CD14-positive monocyte (primary cell): Measurements from ENCODE around the gene ERCC1. TPM values are rescaled to one million over a fixed set of nuclear protein-coding genes. Genes with fewer than 3 reads are reported as not detected.

Experiments used
- DNase-seq, 3 donors: peaks; one replicate each; pipeline ENCODE4 v3.0.0-alpha.2; 2011 to 2022
- H2AFZ ChIP-seq: 2 replicates; pipeline ENCODE4 v1.6.0; 2012; ENCODE audit warnings: mild to moderate bottlenecking, low read depth, low read length, inconsistent platforms; ENCODE audit not compliant: insufficient read depth, poor library complexity, severe bottlenecking
- H3K27ac ChIP-seq, 2 donors: 1 replicate in 1 of 2; 2 replicates in 1 of 2; pipeline ENCODE4 v1.5.1; 2012 to 2013; ENCODE audit warnings: low read length in 2 of 2, control low read depth in 1 of 2, inconsistent platforms in 1 of 2, low read depth in 1 of 2, mild to moderate bottlenecking in 1 of 2
- H3K27me3 ChIP-seq, 2 donors: one replicate each; pipeline versions ENCODE4 v1.6.0 to v1.6.1; 2011 to 2013; ENCODE audit warnings: low read length in 2 of 2; ENCODE audit not compliant: control insufficient read depth in 2 of 2, insufficient read depth in 2 of 2
- H3K36me3 ChIP-seq, 2 donors: replicated peaks in 1 of 2; 1 replicate in 1 of 2; 2 replicates in 1 of 2; pipeline versions ENCODE4 v1.5.1 to v1.6.1; 2012 to 2013; ENCODE audit warnings: low read length in 2 of 2, control low read depth in 1 of 2, inconsistent platforms in 1 of 2, mild to moderate bottlenecking in 1 of 2; ENCODE audit not compliant: insufficient read depth in 2 of 2, control insufficient read depth in 1 of 2
- H3K4me1 ChIP-seq, 2 donors: 1 replicate in 1 of 2; 2 replicates in 1 of 2; pipeline versions ENCODE4 v1.5.1 to v1.6.1; 2012 to 2013; ENCODE audit warnings: low read length in 2 of 2, control low read depth in 1 of 2, inconsistent platforms in 1 of 2, mild to moderate bottlenecking in 1 of 2, moderate library complexity in 1 of 2; ENCODE audit not compliant: insufficient read depth in 2 of 2, control insufficient read depth in 1 of 2
- H3K4me2 ChIP-seq: replicated peaks from 2 replicates; pipeline ENCODE3; 2012; ENCODE audit warnings: low read length, moderate library complexity, mild to moderate bottlenecking; ENCODE audit not compliant: poor library complexity, severe bottlenecking; ENCODE audit errors: extremely low read depth
- H3K4me3 ChIP-seq, 3 experiments: fragments of 200-600 bp in 1 of 3; sonication (generic) in 1 of 3; replicated peaks in 1 of 3; 1 replicate in 2 of 3; 2 replicates in 1 of 3; pipeline ENCODE4 v1.5.1; 2011 to 2013; ENCODE audit warnings: low read length in 3 of 3, mild to moderate bottlenecking in 3 of 3, control low read depth in 2 of 3, low read depth in 2 of 3, inconsistent platforms in 1 of 3, moderate library complexity in 1 of 3
- H3K79me2 ChIP-seq: 2 replicates; pipeline ENCODE4 v1.6.0; 2012; ENCODE audit warnings: mild to moderate bottlenecking, control low read depth, inconsistent platforms, low read length, moderate library complexity; ENCODE audit not compliant: insufficient read depth
- H3K9ac ChIP-seq: 2 replicates; pipeline ENCODE4 v1.6.0; 2017; ENCODE audit warnings: low read length, mild to moderate bottlenecking; ENCODE audit not compliant: insufficient read depth, poor library complexity, severe bottlenecking
- H3K9me3 ChIP-seq, 2 donors: replicated peaks in 1 of 2; 1 replicate in 1 of 2; 2 replicates in 1 of 2; pipeline versions ENCODE4 v1.5.1 to v1.6.1; 2012 to 2013; ENCODE audit warnings: low read length in 2 of 2, control low read depth in 1 of 2; ENCODE audit not compliant: control insufficient read depth in 1 of 2, insufficient read depth in 1 of 2
- H4K20me1 ChIP-seq: 2 replicates; pipeline ENCODE4 v1.6.0; 2012; ENCODE audit warnings: mild to moderate bottlenecking, low read length, control low read depth, moderate library complexity; ENCODE audit not compliant: insufficient read depth
- H3K27ac Mint-ChIP-seq, 7 donors: one replicate each; pipeline ENCODE4 v1.8.0; 2020; ENCODE audit warnings: mild to moderate bottlenecking in 7 of 7, mixed read lengths in 7 of 7, moderate library complexity in 6 of 7, inconsistent platforms in 2 of 7
- H3K27me3 Mint-ChIP-seq, 3 donors: one replicate each; pipeline ENCODE4 v1.8.0; 2021 to 2022; ENCODE audit warnings: low read depth in 3 of 3, mild to moderate bottlenecking in 3 of 3, mixed read lengths in 3 of 3, moderate library complexity in 3 of 3, inconsistent platforms in 1 of 3
- H3K36me3 Mint-ChIP-seq, 2 donors: one replicate each; pipeline ENCODE4 v1.8.0; 2020; ENCODE audit warnings: mixed read lengths in 2 of 2, inconsistent platforms in 1 of 2, mild to moderate bottlenecking in 1 of 2
- H3K4me1 Mint-ChIP-seq: one replicate; pipeline ENCODE4 v1.8.0; 2020; ENCODE audit warnings: mild to moderate bottlenecking, mixed read lengths
- H3K4me3 Mint-ChIP-seq, 2 donors: one replicate each; pipeline ENCODE4 v1.8.0; 2020; ENCODE audit warnings: mild to moderate bottlenecking in 2 of 2, mixed read lengths in 2 of 2, moderate library complexity in 1 of 2
- H3K9me3 Mint-ChIP-seq, 7 donors: one replicate each; pipeline ENCODE4 v1.8.0; 2020 to 2022; ENCODE audit warnings: mixed read lengths in 7 of 7, mild to moderate bottlenecking in 6 of 7, moderate library complexity in 6 of 7, inconsistent platforms in 2 of 7
- WGBS: methylation state at CpG from one replicate; pipeline ENCODE4 v1.1.5; 2013; ENCODE audit warnings: missing lambda C conversion rate; ENCODE audit not compliant: insufficient coverage; 5-methylcytosine and 5-hydroxymethylcytosine counted together
- intact Hi-C, 2 donors: fragments of 100-400 bp; cut with micrococcal nuclease; formaldehyde crosslinking; loops; one replicate each; pipeline versions ENCODE4 v1.15.0 to v1.15.1; 2023
- polyA plus RNA-seq, 3 donors: library from polyadenylated mRNA; depleted of rRNA in 1 of 3; unstranded in 2 of 3; stranded (reverse) in 1 of 3; fragments of 300-500 nt in 2 of 3; fragments of >200 nt in 1 of 3; fragmentation: Illumina TruSeq in 2 of 3; gene quantifications; 1 replicate in 2 of 3; 2 replicates in 1 of 3; pipeline ENCODE4 v1.2.3, GENCODE V29; 2012 to 2021
- TF ChIP-seq, protein P1 (sequence below): fragments of 200-600 bp; IDR thresholded peaks from one replicate; pipeline ENCODE4 v1.8.0; 2022; ENCODE audit warnings: antibody characterized with exemption, mild to moderate bottlenecking

The ERCC1 gene
- polyA plus RNA-seq, 3 donors: 62.2 to 78.2 (median 74.6) TPM

GRCh38 chr19:45405435-45406225, 18.1 kb downstream of the ERCC1 start:
- DNase-seq: peak; percentile 59 to 72 (median 63)
- Histone ChIP-seq H4K20me1 (peaks cover 12% of the 10 kb centered on the region), H2AFZ (peak overlapping the region; percentile 93), H3K27me3 (peaks cover 28 to 39% of the 10 kb centered on the region in 2 donors), H3K4me2 (peak overlapping the region; percentile 89), H3K4me1 (peaks cover 57 to 69% of the 10 kb centered on the region in 2 donors), H3K9ac (peak overlapping the region; percentile 74), H3K4me3 (peak overlapping the region; percentile 62 to 91 (median 73)), H3K27ac (peak overlapping the region; percentile 71 to 93), H3K36me3 (no peaks in the 10 kb centered on the region), H3K9me3 (peaks cover 4 to 14% of the 10 kb centered on the region in 2 donors), H3K79me2 (no peaks in the 10 kb centered on the region)
- TF ChIP-seq, protein P1, sequence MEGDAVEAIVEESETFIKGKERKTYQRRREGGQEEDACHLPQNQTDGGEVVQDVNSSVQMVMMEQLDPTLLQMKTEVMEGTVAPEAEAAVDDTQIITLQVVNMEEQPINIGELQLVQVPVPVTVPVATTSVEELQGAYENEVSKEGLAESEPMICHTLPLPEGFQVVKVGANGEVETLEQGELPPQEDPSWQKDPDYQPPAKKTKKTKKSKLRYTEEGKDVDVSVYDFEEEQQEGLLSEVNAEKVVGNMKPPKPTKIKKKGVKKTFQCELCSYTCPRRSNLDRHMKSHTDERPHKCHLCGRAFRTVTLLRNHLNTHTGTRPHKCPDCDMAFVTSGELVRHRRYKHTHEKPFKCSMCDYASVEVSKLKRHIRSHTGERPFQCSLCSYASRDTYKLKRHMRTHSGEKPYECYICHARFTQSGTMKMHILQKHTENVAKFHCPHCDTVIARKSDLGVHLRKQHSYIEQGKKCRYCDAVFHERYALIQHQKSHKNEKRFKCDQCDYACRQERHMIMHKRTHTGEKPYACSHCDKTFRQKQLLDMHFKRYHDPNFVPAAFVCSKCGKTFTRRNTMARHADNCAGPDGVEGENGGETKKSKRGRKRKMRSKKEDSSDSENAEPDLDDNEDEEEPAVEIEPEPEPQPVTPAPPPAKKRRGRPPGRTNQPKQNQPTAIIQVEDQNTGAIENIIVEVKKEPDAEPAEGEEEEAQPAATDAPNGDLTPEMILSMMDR: no peak
- Mint-ChIP-seq H3K4me3 (peak overlapping the region; percentile 81 to 95), H3K4me1 (peaks cover 50% of the 10 kb centered on the region), H3K27me3 (peaks cover 37 to 42% (median 41%) of the 10 kb centered on the region in 3 donors), H3K27ac (peak overlapping the region; percentile 88 to 100 (median 98)), H3K9me3 (peaks cover 0 to 12% (median 6%) of the 10 kb centered on the region in 7 donors), H3K36me3 (peaks cover 5 to 8% of the 10 kb centered on the region in 2 donors)
- 0% methylated on average over 41 of the region's 48 CpGs for WGBS
- intact Hi-C loops: loop anchor here (1.0 to 10.0 kb wide), 3 partner anchors 33 to 229 kb away; partner anchors contain the start of genes EML2 (in 1 of the 2) and ERCC2 (in 1 of the 2)

DNA sequence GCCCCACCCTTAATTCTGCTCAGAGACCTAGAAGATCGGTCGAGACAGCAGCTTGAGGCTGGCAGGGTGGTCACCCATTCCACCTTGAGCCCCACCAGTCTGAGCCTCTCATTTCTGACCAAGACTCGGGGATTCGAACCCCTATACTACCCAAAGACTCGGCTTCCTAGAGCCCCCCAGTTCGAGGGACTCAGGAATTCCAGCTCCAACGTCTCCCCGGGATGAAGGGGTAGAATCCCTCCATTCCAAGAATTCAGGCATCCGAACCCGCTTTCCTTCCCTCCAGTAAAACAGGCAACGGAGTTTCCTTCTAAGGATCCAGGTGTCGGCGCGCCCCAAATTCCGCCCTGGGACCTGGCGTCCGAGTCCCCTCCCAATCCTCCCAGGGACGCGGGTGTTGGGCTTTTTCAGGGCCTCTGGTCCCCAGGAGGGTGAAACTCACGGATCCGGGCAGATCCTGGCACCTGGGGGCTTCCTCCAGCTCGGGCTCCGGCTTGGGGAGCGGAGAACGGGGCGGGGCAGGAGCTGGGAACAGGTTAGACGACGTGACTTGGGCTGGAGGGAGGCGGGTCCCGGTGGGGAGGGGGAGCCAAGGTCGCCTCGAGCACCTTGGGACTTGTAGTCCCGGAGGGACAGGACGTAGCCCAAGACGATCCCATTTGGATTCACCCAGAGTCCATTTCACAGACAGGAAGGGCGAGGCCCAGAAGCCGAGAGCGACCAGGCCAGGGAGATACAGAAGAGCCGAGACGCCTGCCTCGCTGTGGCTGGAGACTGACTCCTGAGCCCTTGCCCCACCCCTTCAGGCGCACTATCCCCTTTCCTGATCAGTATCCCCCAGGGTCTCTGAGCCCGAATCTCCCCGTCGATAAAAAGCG, 18.9 kb downstream of the ERCC1 start, which contains the start of gene PPP1R13L:
TSS of gene PPP1R13L (minus strand) at position 513 of the 878 bp plus-strand sequence. CDS start 6,751 bp downstream, outside the sequence.
- Histone ChIP-seq H3K27ac (peak within 1 kb of the TSS; percentile 71 to 93), H3K4me3 (peak within 1 kb of the TSS; percentile 62 to 91 (median 73)), H3K4me1 (peaks cover 52 to 63% of the 10 kb centered on the region in 2 donors), H3K79me2 (no peaks in the 10 kb centered on the region), H3K36me3 (no peaks in the 10 kb centered on the region), H3K4me2 (peak within 1 kb of the TSS; percentile 89), H4K20me1 (peaks cover 12% of the 10 kb centered on the region), H2AFZ (peak within 1 kb of the TSS; percentile 93), H3K27me3 (peaks cover 28 to 39% of the 10 kb centered on the region in 2 donors), H3K9me3 (peaks cover 4 to 14% of the 10 kb centered on the region in 2 donors), H3K9ac (peak within 1 kb of the TSS; percentile 74)
- H3K4me3 Mint-ChIP-seq: peak within 1 kb of the TSS; percentile 81 to 95
- H3K4me1 Mint-ChIP-seq: peaks cover 50% of the 10 kb centered on the region
- H3K27ac Mint-ChIP-seq: peak within 1 kb of the TSS; percentile 88 to 100 (median 98)
- DNase-seq: peak in 1 of 3 donors; percentile 22
- H3K9me3 Mint-ChIP-seq: peaks cover 0 to 11% (median 6%) of the 10 kb centered on the region in 7 donors
- intact Hi-C loops: loop anchor here (1.0 to 10.0 kb wide), 3 partner anchors 32 to 230 kb away; partner anchors contain the start of genes EML2 (in 1 of the 2) and ERCC2 (in 1 of the 2)
- TF ChIP-seq, protein P1: no peak
- WGBS: 3% methylated on average over 37 of the region's 46 CpGs
- H3K36me3 Mint-ChIP-seq: peaks cover 5 to 8% of the 10 kb centered on the region in 2 donors
- peaks cover 37 to 47% (median 43%) of the 10 kb centered on the region in 3 donors for H3K27me3 Mint-ChIP-seq
